K562 (cell line): ENCODE results near the gene ZNF346. TPM values are rescaled to one million over a fixed set of nuclear protein-coding genes. Genes with fewer than 3 reads are reported as not detected.
A peak's percentile ranks its signal among the peaks of the same experiment; 100 is the strongest.

Source experiments
- AFF4 ChIP-seq: sonication (generic); formaldehyde crosslinking; IDR thresholded peaks from 2 replicates; pipeline ENCODE4 v1.8.0; 2023; ENCODE audit warnings: mild to moderate bottlenecking, missing genetic modification reagents
- ELF2 ChIP-seq: fragments of 250-450 bp; sonication (Bioruptor Pico); IDR thresholded peaks from 2 replicates; pipeline ENCODE4 v1.5.0; 2021; ENCODE audit warnings: mild to moderate bottlenecking
- HDAC1 ChIP-seq, 2 experiments: fragments of 450-650 bp; IDR thresholded peaks; 2 replicates each; pipeline ENCODE4 v1.6.1; 2016 to 2017; ENCODE audit warnings: inconsistent platforms in 1 of 2, mild to moderate bottlenecking in 1 of 2, moderate library complexity in 1 of 2
- MAX ChIP-seq: sonication (generic); formaldehyde crosslinking; IDR thresholded peaks from 2 replicates; pipeline ENCODE4 v1.9.0; 2022; ENCODE audit warnings: mild to moderate bottlenecking, missing genetic modification reagents
- MTA3 ChIP-seq: fragments of 450-650 bp; formaldehyde crosslinking; IDR thresholded peaks from 2 replicates; pipeline ENCODE4 v1.6.1; 2017; ENCODE audit warnings: mild to moderate bottlenecking, borderline replicate concordance
- NELFE ChIP-seq: IDR thresholded peaks from 2 replicates; pipeline ENCODE4 v1.6.1; 2011; ENCODE audit warnings: mild to moderate bottlenecking; ENCODE audit not compliant: insufficient read depth, insufficient read length
- NR2C2 ChIP-seq, 2 experiments: fragments of 200-800 bp in 1 of 2; sonication (Bioruptor generic) in 1 of 2; sonication (generic) in 1 of 2; formaldehyde crosslinking in 1 of 2; IDR thresholded peaks; 2 replicates each; pipeline versions ENCODE4 v1.6.1 to v1.8.0; 2016 to 2022; ENCODE audit warnings: mild to moderate bottlenecking in 1 of 2, missing compliant biosample characterization in 1 of 2, missing genetic modification characterization in 1 of 2, missing genetic modification reagents in 1 of 2
- PHF20 ChIP-seq: fragments of 450-650 bp; IDR thresholded peaks from 2 replicates; pipeline ENCODE4 v1.6.1; 2018; ENCODE audit not compliant: partially characterized antibody
- RBM39 ChIP-seq: fragments of 200-400 bp; formaldehyde crosslinking; optimal IDR thresholded peaks from 2 replicates; pipeline ENCODE3; 2018; ENCODE audit warnings: low read depth, low read length
- ZNF146 ChIP-seq: IDR thresholded peaks from one replicate; pipeline ENCODE4 v1.6.1; 2018; ENCODE audit warnings: missing compliant biosample characterization; ENCODE audit not compliant: unreplicated experiment
- ZNF263 ChIP-seq: sonication (generic); formaldehyde crosslinking; IDR thresholded peaks from 2 replicates; pipeline ENCODE4 v1.8.0; 2022; ENCODE audit warnings: mild to moderate bottlenecking, missing genetic modification reagents, borderline replicate concordance
- ZNF668 ChIP-seq: fragments of 250-450 bp; sonication (Bioruptor Pico); IDR thresholded peaks from 2 replicates; pipeline ENCODE4 v1.8.0; 2022; ENCODE audit warnings: mild to moderate bottlenecking, inconsistent platforms
- polyA plus RNA-seq, 8 experiments: library from polyadenylated mRNA; depleted of rRNA in 4 of 8; stranded (reverse) in 5 of 8; unstranded in 3 of 8; fragments of >200 nt; fragmentation: Nextera tagmentation in 2 of 8; fragmentation: Illumina TruSeq in 1 of 8; extraction: Ambion mirVana in 2 of 8; extraction: Trizol in 1 of 8; gene quantifications; 2 replicates each; pipeline versions ENCODE4 v1.2.1 to v1.2.3, GENCODE V29; 2011 to 2014; ENCODE audit warnings: inconsistent platforms in 1 of 8, missing spikeins in 1 of 8
- total RNA-seq, 7 experiments: library from RNA; depleted of rRNA in 6 of 7; stranded (reverse); fragments of >200 nt in 6 of 7; fragmentation: Illumina TruSeq in 2 of 7; extraction: Trizol in 2 of 7; gene quantifications; 2 replicates each; pipeline versions ENCODE4 v1.2.1 to v1.2.3, GENCODE V29; 2011 to 2021; ENCODE audit warnings: low replicate concordance in 1 of 7
- TF ChIP-seq, protein P1 (sequence below): sonication (generic); formaldehyde crosslinking; IDR thresholded peaks from 2 replicates; pipeline ENCODE4 v1.8.1; 2023; ENCODE audit warnings: mild to moderate bottlenecking, missing genetic modification reagents
- TF ChIP-seq, protein P2 (sequence below): IDR thresholded peaks from 3 replicates; pipeline ENCODE4 v1.6.1; 2011; ENCODE audit warnings: borderline replicate concordance, mild to moderate bottlenecking; ENCODE audit not compliant: insufficient read length, insufficient read depth
- TF ChIP-seq, protein P3 (sequence below): sonication (generic); formaldehyde crosslinking; IDR thresholded peaks from 2 replicates; pipeline ENCODE4 v1.8.1; 2022; ENCODE audit warnings: missing genetic modification reagents
- TF ChIP-seq, protein P4 (sequence below): fragments of 150-350 bp; conservative IDR thresholded peaks from 2 replicates; pipeline ENCODE4 v1.6.1; 2014; ENCODE audit warnings: low read length

ZNF346 gene
- total and polyA plus RNA-seq, 9 of the 15 experiments (the other 6 are each of a cell fraction or from before 2014, with no cell fraction given), result 5.0 to 25.1 (median 20.1) TPM

DNA sequence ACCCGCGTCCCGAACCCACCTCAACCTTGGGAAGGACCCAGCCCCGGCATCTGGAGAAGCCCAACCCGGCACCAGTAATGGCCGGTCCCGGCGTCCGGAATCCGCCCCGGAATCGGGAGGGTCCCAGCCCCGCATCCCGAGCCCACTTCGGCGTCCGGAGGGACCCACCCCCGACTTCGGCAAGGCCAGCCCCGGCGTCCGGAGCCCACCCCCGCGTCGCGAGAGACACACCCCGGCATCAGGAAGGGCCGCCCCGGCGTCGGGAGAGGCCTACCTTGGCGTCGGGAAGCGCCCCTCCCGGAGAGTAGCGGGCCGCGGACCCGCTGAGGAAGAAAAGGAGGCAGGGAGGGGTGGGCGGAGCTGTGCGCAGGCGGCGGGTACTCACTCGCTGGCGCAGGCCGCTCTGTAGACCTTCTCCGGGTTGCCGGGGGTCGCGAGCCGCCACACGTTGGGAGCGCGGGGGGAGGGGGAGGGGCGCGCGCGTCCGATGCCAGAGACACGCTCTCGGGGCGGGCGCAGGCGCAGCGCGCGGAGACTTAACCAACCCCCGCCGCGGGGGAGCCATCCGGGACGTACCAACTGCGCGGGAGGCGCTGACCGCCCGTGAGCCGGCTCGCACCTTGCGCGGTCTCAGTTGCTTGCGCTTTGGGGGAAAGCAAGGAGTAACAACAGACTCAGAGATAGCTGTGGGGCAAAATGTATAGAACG is 16.1 kb upstream of the ZNF346 start, which contains the start of gene UIMC1 (continued):
- TF ChIP-seq, protein P1, sequence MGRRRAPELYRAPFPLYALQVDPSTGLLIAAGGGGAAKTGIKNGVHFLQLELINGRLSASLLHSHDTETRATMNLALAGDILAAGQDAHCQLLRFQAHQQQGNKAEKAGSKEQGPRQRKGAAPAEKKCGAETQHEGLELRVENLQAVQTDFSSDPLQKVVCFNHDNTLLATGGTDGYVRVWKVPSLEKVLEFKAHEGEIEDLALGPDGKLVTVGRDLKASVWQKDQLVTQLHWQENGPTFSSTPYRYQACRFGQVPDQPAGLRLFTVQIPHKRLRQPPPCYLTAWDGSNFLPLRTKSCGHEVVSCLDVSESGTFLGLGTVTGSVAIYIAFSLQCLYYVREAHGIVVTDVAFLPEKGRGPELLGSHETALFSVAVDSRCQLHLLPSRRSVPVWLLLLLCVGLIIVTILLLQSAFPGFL (CRISPR knock-in tag), result 0 out of 2 replicates have a peak, but pooled peaks have one; percentile 97
- TF ChIP-seq ELF2 (CRISPR knock-in tag) (no peak), ZNF263 (CRISPR knock-in tag) (peak; percentile 70), NELFE (no peak), ZNF668 (CRISPR knock-in tag) (no peak), NR2C2 (CRISPR knock-in tag; IDR thresholded peaks at IDR 0.05) (no peak), NR2C2 (tag; IDR thresholded peaks at IDR 0.05) (no peak; the same call in 1 of the 2 replicates), PHF20 (peak; percentile 10), ZNF146 (no peak), MTA3 (peak; percentile 83; the same call in 1 of the 2 replicates), AFF4 (peak; percentile 95), HDAC1 (IDR thresholded peaks at IDR 0.05) (peak in 1 of 2 experiments; percentile 73; a peak in 2 of 4 replicates), RBM39 (no peak), MAX (CRISPR knock-in tag) (peak; percentile 82)
- TF ChIP-seq, protein P2, sequence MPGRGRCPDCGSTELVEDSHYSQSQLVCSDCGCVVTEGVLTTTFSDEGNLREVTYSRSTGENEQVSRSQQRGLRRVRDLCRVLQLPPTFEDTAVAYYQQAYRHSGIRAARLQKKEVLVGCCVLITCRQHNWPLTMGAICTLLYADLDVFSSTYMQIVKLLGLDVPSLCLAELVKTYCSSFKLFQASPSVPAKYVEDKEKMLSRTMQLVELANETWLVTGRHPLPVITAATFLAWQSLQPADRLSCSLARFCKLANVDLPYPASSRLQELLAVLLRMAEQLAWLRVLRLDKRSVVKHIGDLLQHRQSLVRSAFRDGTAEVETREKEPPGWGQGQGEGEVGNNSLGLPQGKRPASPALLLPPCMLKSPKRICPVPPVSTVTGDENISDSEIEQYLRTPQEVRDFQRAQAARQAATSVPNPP, result no peak
- TF ChIP-seq, protein P3, sequence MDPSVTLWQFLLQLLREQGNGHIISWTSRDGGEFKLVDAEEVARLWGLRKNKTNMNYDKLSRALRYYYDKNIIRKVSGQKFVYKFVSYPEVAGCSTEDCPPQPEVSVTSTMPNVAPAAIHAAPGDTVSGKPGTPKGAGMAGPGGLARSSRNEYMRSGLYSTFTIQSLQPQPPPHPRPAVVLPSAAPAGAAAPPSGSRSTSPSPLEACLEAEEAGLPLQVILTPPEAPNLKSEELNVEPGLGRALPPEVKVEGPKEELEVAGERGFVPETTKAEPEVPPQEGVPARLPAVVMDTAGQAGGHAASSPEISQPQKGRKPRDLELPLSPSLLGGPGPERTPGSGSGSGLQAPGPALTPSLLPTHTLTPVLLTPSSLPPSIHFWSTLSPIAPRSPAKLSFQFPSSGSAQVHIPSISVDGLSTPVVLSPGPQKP (CRISPR knock-in tag), result no peak
- TF ChIP-seq, protein P4, sequence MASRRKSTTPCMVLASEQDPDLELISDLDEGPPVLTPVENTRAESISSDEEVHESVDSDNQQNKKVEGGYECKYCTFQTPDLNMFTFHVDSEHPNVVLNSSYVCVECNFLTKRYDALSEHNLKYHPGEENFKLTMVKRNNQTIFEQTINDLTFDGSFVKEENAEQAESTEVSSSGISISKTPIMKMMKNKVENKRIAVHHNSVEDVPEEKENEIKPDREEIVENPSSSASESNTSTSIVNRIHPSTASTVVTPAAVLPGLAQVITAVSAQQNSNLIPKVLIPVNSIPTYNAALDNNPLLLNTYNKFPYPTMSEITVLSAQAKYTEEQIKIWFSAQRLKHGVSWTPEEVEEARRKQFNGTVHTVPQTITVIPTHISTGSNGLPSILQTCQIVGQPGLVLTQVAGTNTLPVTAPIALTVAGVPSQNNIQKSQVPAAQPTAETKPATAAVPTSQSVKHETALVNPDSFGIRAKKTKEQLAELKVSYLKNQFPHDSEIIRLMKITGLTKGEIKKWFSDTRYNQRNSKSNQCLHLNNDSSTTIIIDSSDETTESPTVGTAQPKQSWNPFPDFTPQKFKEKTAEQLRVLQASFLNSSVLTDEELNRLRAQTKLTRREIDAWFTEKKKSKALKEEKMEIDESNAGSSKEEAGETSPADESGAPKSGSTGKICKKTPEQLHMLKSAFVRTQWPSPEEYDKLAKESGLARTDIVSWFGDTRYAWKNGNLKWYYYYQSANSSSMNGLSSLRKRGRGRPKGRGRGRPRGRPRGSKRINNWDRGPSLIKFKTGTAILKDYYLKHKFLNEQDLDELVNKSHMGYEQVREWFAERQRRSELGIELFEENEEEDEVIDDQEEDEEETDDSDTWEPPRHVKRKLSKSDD, result 0 out of 2 replicates have a peak, but pooled peaks have one; percentile 53
